Panc1 (cell line): Measurements from ENCODE around the gene HDAC3. TPM values are rescaled to one million over a fixed set of nuclear protein-coding genes. Genes with fewer than 3 reads are reported as not detected.

Source experiments
- ATAC-seq: fragments of 200-7000 bp; cut with Tn5 transposase; 2 replicates; pipeline ENCODE4 v1.9.1; 2020; ENCODE audit warnings: mild to moderate bottlenecking, moderate library complexity
- BruUV-seq: library from RNA; stranded (reverse); fragments of 400-500 nt; replicated peaks from 2 replicates; lab custom pipeline; 2021; lab: Mats Ljungman, UMichigan
- CTCF ChIA-PET: fragments of 300-600 bp; sonication (Branson Sonifier 250); formaldehyde crosslinking; loops from one replicate; lab custom pipeline; 2022; ENCODE audit warnings: antibody characterized with exemption; lab: Charles Lee
- POLR2A ChIA-PET: fragments of 300-600 bp; sonication (Branson Sonifier 250); formaldehyde crosslinking; loops from one replicate; lab custom pipeline; 2022; ENCODE audit warnings: antibody characterized with exemption; lab: Charles Lee
- DNase-seq: peaks from one replicate; pipeline ENCODE4 v3.0.0-alpha.2; 2010; ENCODE audit warnings: low read depth, low spot score
- H3K27ac ChIP-seq: 2 replicates; pipeline ENCODE4 v1.5.1; 2011; ENCODE audit warnings: mild to moderate bottlenecking, low read length, inconsistent platforms
- H3K27me3 ChIP-seq: fragments of 200-500 bp; sonication (Bioruptor generic); 2 replicates; pipeline ENCODE4 v1.6.0; 2014; ENCODE audit warnings: low read length, inconsistent platforms; ENCODE audit not compliant: control insufficient read depth, insufficient read depth
- H3K36me3 ChIP-seq: fragments of 200-500 bp; sonication (Bioruptor generic); 2 replicates; pipeline ENCODE4 v1.5.1; 2014; ENCODE audit warnings: inconsistent platforms, mild to moderate bottlenecking, low read length, moderate library complexity; ENCODE audit not compliant: control insufficient read depth, insufficient read depth
- H3K4me1 ChIP-seq: 2 replicates; pipeline ENCODE4 v1.5.1; 2011; ENCODE audit warnings: inconsistent platforms, mild to moderate bottlenecking, low read length, moderate library complexity; ENCODE audit not compliant: control insufficient read depth, insufficient read depth
- H3K4me3 ChIP-seq, 2 experiments: 2 replicates each; pipeline ENCODE4 v1.5.1; 2011 to 2012; ENCODE audit warnings: low read depth in 2 of 2, low read length in 2 of 2, mild to moderate bottlenecking in 2 of 2, inconsistent platforms in 1 of 2, moderate library complexity in 1 of 2
- H3K9me3 ChIP-seq: fragments of 200-500 bp; sonication (Bioruptor generic); 2 replicates; pipeline ENCODE4 v1.5.1; 2014; ENCODE audit warnings: low read depth, mild to moderate bottlenecking, inconsistent platforms, low read length, moderate library complexity; ENCODE audit not compliant: control insufficient read depth, insufficient read depth
- CTCF ChIP-seq: fragments of 450-650 bp; IDR thresholded peaks from 2 replicates; pipeline ENCODE4 v1.5.1; 2017; ENCODE audit warnings: mild to moderate bottlenecking
- POLR2AphosphoS5 ChIP-seq: IDR thresholded peaks from 2 replicates; pipeline ENCODE4 v1.6.1; 2012; ENCODE audit warnings: mild to moderate bottlenecking, low read depth, low read length, moderate library complexity
- REST ChIP-seq, 2 experiments: IDR thresholded peaks; 2 replicates each; pipeline ENCODE4 v1.6.1; 2011 to 2012; ENCODE audit warnings: low read depth in 2 of 2, control low read depth in 1 of 2, low read length in 1 of 2, mild to moderate bottlenecking in 1 of 2, moderate library complexity in 1 of 2; ENCODE audit not compliant: insufficient read depth in 1 of 2
- SIN3A ChIP-seq: IDR thresholded peaks from 2 replicates; pipeline ENCODE4 v1.6.1; 2012; ENCODE audit warnings: low read depth, mild to moderate bottlenecking, low read length, moderate library complexity, borderline replicate concordance; ENCODE audit not compliant: insufficient read depth
- TCF7L2 ChIP-seq: IDR thresholded peaks from 2 replicates; pipeline ENCODE4 v1.6.1; 2011; ENCODE audit warnings: mild to moderate bottlenecking, low read depth, low read length, inconsistent platforms
- in situ Hi-C: cut with HindIII; loops from 2 replicates; pipeline ENCODE4 v1.10.0; 2016; ENCODE audit warnings: low sequenced_read_pairs, low pct_unique_long_range_greater_than_20kb
- intact Hi-C: fragments of 100-400 bp; cut with micrococcal nuclease; formaldehyde crosslinking; loops from one replicate; pipeline ENCODE4 v1.10.0; 2022; ENCODE audit not compliant: unreplicated experiment
- total RNA-seq: library from RNA; stranded (reverse); gene quantifications from one replicate; pipeline ENCODE4 v1.2.1, GENCODE V29; 2021; ENCODE audit not compliant: unreplicated experiment

The HDAC3 gene
- total RNA-seq, 1 experiment from 2014 or later = 75.5 TPM

- H3K4me3 ChIP-seq = no peak overlapping the region
- H3K9me3 ChIP-seq = no peaks in the 10 kb centered on the region
- DNase-seq = no peak
- TF ChIP-seq TCF7L2 (no peak), SIN3A (no peak), POLR2AphosphoS5 (no peak), REST (IDR thresholded peaks at IDR 0.05; ENCODE audit: insufficient read depth in 1 of 2, low read depth in 2 of 2, low read length in 1 of 2) (no peak), CTCF (no peak)
- peaks cover 15% of the 10 kb centered on the region for H3K4me1 ChIP-seq
- POLR2A ChIA-PET = no interaction called here
- in situ Hi-C loops = no loop called here
- H3K27ac ChIP-seq = no peak overlapping the region
- H3K36me3 ChIP-seq = no peaks in the 10 kb centered on the region; the same call in none of the 2 replicates
- no peaks in the 10 kb centered on the region for H3K27me3 ChIP-seq
- intact Hi-C loops = no loop called here
- BruUV-seq = no TSS peak
- CTCF ChIA-PET = interaction anchor here (0.8 kb wide), 1 partner anchor 47 kb away, joined by 6 read pairs; no protein-coding TSS in a partner anchor
- no peak for ATAC-seq
Measured at GRCh38 chr5:141638771-141639170, 2.1 kb upstream of the HDAC3 start.

GRCh38 chr5:141637767-141638419 is 1.2 kb upstream of the HDAC3 start:
- H3K9me3 ChIP-seq = no peaks in the 10 kb centered on the region
- TF ChIP-seq CTCF (peak; percentile 65; the same call in 1 of the 2 replicates), TCF7L2 (no peak), SIN3A (no peak), POLR2AphosphoS5 (no peak), REST (IDR thresholded peaks at IDR 0.05; ENCODE audit: insufficient read depth in 1 of 2, low read depth in 2 of 2, low read length in 1 of 2) (peak; percentile 92 to 96)
- CTCF ChIA-PET = no interaction called here
- intact Hi-C loops (no loop called here), in situ Hi-C loops (no loop called here)
- peaks cover 15% of the 10 kb centered on the region for H3K4me1 ChIP-seq
- H3K4me3 ChIP-seq = peak overlapping the region; percentile 84 to 89
- DNase-seq (no peak), ATAC-seq (peak; percentile 3)
- BruUV-seq = no TSS peak
- H3K27me3 ChIP-seq = no peaks in the 10 kb centered on the region
- no peaks in the 10 kb centered on the region; the same call in none of the 2 replicates for H3K36me3 ChIP-seq
- peak overlapping the region; percentile 75 for H3K27ac ChIP-seq
- POLR2A ChIA-PET = no interaction called here
